Mammary epithelial cell (primary cell): ENCODE results near the gene TMEM9.

Experiments
- EZH2 ChIP-seq: IDR thresholded peaks from 2 replicates; pipeline ENCODE4 v1.6.1; 2012; ENCODE audit warnings: low read length, inconsistent platforms, borderline replicate concordance
- TF ChIP-seq, protein P1 (sequence below), 2 donors: IDR thresholded peaks in 1 of 2; conservative IDR thresholded peaks in 1 of 2; 2 replicates each; pipeline ENCODE4 v1.5.1; 2011 to 2012; ENCODE audit warnings: inconsistent platforms in 2 of 2, low read length in 2 of 2, mild to moderate bottlenecking in 2 of 2, control low read depth in 1 of 2, low read depth in 1 of 2; ENCODE audit not compliant: insufficient read depth in 1 of 2; ENCODE audit errors: extremely low read depth in 1 of 2

DNA sequence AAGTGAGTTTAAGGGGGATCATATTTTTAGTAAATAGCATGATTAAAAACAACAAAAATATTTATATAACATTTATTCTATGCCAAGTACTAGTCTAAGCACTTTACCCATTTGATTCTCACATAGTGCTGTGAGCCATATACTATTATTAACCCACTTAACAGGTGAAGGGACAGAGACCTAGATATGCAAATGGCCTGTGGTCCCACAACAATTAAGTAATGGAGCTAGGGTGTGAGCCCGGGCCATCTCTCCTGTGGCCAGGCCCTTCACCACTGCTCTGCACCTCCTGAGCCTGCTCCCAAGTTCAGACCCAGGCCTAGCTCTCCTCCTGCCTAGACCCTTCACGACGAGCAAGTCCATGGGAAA lies 27.8 kb downstream of the TMEM9 start:
- no peak for TF ChIP-seq EZH2
- TF ChIP-seq, protein P1, sequence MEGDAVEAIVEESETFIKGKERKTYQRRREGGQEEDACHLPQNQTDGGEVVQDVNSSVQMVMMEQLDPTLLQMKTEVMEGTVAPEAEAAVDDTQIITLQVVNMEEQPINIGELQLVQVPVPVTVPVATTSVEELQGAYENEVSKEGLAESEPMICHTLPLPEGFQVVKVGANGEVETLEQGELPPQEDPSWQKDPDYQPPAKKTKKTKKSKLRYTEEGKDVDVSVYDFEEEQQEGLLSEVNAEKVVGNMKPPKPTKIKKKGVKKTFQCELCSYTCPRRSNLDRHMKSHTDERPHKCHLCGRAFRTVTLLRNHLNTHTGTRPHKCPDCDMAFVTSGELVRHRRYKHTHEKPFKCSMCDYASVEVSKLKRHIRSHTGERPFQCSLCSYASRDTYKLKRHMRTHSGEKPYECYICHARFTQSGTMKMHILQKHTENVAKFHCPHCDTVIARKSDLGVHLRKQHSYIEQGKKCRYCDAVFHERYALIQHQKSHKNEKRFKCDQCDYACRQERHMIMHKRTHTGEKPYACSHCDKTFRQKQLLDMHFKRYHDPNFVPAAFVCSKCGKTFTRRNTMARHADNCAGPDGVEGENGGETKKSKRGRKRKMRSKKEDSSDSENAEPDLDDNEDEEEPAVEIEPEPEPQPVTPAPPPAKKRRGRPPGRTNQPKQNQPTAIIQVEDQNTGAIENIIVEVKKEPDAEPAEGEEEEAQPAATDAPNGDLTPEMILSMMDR (conservative IDR thresholded peaks at IDR 0.05 in 1 of 2, IDR thresholded peaks at IDR 0.05 in 1 of 2; ENCODE audit: extremely low read depth in 1 of 2, insufficient read depth in 1 of 2, low read depth in 1 of 2, low read length in 2 of 2): no peak
